Kasumi-1 (cell line): Measurements from ENCODE around the gene ZRSR2.
"Not testable (repeated sequence)": the region's sequence is repeated elsewhere in the genome, so short reads cannot be mapped to it uniquely, and the experiment has no call there.

ENCODE experiments used
- DNase-seq, 2 experiments: peaks; one replicate each; lab custom pipeline; 2025; lab: John Stamatoyannopoulos, UW

Gene ZRSR2, protein sequence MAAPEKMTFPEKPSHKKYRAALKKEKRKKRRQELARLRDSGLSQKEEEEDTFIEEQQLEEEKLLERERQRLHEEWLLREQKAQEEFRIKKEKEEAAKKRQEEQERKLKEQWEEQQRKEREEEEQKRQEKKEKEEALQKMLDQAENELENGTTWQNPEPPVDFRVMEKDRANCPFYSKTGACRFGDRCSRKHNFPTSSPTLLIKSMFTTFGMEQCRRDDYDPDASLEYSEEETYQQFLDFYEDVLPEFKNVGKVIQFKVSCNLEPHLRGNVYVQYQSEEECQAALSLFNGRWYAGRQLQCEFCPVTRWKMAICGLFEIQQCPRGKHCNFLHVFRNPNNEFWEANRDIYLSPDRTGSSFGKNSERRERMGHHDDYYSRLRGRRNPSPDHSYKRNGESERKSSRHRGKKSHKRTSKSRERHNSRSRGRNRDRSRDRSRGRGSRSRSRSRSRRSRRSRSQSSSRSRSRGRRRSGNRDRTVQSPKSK

DNA sequence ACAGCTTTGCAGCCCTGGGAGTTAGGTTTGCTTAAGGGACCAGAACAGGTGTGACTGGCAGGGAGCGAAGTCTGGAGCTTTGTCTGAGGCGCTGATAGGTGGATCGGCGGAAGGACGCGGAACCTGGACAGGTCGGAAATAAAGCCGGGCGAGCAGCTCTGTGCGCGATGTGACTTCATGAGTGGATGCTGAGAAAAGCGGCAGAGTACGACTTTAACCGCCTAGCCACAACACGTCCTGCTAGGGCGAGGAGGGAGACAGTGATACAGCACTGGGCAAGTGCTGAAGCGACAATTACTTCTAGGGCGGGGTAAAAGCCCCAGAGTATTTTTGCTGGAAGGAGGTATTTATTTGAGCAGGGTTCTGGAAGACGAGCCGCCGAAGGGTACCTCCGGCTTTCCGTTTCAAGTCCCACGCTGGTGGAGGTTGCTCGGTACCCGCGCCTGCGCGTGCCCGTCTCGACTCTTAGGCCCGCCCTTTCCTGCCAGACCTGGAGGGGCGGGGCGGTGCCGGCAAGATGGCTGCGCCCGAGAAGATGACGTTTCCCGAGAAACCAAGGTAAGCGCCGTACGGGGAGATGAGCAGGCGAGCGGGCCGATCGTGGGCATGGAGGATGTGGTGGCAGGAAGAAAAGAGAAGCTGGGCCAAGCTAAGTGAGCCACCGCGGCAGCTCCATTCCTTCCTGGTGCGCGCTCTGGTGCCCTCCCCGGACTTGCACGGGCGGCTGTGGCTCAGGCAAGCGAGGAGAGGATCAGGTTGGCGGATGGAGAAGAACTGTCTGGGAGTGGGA is at the start of gene ZRSR2:
Gene ZRSR2, plus strand, starts transcription at position 506 of the 790 bp plus-strand sequence. Its CDS starts 12 bp downstream, at position 518.
- peak; percentile 59 to 63 for DNase-seq

DNA sequence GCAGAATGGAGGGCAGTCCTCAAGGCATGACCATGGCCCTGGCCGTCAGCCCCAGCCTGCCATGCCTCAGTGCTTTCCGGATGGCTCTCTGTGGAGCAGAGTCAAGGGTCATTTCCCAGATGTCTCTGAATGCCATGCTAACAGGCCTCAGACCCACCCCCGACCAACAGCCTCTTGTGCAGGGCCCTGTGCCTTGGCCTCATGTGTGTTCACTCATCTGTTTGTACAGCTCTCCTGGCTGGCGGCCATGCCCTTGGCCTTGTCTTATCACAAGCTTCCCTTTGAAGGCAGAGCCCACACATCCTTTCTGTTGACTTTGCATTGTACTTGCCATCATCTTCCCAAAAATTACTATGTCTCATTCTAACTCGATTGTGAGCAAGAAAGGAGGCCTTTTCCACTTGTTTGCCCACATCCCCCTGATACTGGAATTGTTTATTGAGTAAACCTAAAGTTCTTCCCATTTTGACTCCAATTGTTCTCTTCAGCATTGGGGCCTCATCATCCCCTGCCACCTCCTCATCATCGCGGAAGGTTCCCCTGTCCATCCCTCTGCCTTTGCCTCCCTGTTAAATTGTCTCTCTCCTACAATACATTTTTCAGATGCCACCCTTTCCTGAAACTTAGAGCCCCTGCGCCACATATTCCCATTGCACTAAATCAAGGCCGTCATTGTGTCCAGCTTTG is 46.0 kb upstream of the ZRSR2 start:
- DNase-seq, result no peak

DNA sequence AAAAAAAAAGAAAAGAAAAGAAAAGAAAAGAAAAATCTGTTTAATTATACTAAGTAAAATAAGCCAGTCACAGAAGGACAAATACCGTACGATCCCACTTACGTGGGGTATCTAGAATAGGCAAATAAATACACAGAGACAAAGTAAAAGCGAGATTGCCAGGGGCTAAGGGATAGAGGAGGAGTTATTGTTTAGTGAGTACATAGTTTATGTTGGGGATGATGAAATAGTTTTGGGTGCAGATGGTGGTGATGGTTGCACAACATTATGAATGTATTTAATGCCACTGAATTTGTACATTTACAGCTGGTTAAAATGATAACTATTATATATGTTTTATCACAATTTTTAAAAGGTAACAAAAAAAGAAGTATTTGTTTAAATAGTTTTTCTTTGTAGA is 45.1 kb upstream of the ZRSR2 start:
- DNase-seq, result no peak

DNA sequence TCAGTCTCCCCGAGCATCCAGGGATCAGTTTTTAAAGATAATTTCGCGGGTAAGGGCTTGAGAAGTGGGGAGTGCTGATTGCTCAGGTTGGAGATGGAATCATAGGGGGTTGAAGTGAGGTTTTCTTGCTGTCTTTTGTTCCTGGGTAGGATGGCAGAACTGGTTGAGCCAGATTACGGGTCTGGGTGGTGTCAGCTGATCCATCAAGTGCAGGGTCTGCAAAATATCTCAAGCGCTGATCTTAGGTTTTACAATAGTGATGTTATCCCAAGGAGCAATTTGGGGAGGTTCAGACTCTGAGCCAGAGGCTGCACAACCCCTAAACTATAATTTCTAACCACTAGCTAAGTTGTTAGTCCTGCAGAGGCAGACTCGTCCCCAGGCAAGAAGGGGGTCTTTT is 43.6 kb upstream of the ZRSR2 start:
- DNase-seq, result not testable (repeated sequence)

DNA sequence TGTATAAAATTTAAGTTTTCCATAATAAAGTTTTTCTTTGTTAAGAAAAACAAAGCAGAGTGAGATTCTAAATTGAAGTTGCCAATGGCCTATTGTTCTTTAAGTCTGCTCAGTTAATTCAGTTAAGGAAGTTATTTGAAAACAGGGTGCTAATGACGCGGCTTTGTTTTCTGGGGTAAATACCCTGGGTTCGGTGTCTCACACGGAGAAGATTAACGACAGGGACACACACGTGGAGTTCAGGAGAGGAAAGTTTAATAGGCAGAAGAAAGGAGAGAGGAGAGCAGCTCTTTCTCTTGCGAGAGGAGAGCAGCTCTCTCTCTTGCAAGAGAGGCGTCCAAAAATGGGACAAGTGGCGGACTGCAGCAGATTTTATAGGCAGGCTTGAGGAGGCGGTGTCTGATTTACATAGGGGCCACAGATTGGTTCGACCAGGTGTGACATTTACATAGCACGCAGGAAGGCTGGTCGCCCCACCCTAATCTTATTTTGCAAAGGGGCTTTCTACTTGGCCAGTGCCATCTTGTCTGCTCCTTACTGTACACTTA is 42.6 kb upstream of the ZRSR2 start:
- no peak for DNase-seq

DNA sequence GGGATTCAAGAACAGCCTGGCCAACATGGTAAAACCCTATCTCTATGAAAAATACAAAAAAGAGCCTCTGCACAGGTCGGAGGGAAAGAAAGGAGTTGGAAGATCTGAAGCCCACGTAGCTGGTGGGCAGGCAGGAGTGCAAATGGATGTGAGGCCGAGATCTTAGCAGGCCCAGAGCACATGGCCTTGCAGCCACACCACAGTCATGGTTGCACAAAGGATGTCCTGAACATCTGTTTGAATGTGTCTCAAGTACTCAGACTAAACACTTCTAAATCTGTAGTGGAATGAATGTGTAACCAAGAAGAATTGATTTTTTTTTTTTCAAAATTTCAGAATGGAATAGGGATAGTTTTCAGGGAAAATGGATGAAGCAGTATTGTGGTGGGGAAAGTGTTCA is 41.4 kb upstream of the ZRSR2 start:
- no peak for DNase-seq

DNA sequence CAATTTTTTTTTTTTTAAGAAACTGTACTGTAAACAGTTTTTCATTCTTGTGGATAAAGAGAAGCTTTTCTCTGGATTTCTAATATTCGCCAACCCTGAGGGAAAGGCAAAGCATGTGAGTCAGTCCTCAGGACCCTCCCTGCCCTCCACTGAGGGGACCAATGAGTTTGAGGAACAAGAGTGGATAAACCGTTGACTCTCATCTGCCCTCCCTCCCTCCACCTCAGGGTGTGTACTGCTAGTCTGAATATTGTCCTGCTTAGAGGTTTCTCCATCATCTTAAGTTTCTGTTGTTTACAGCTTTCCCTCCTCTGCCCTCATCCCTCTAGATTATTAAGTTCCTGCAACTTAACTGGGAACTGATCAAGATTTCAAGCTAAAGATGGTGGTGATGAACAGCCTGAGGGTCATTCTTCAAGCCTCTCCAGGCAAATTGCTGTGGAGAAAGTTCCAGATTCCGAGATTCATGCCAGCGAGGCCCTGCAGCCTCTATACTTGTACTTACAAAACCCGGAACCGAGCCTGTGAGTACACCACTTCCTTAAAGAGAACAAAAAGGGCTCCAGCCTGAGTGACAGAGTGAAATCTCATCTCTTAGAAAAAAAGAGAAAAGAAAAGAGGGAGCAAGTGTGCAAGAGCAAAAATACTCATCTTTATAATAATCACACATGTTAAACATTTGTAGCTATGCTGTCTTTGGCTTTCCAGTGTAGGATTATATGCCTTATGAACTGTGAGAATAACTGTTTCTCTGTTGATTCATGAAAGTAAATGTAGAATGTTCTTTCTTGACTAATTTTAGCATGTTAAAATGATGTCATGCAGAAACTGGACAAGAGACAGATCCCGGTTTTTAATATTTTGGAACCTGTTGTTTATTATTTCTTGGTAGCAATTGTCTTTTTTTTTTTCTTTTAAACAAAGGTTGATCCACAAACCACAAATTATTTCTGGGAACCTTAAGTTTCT is 40.4 kb upstream of the ZRSR2 start:
- DNase-seq, result peak; percentile 31 to 32

DNA sequence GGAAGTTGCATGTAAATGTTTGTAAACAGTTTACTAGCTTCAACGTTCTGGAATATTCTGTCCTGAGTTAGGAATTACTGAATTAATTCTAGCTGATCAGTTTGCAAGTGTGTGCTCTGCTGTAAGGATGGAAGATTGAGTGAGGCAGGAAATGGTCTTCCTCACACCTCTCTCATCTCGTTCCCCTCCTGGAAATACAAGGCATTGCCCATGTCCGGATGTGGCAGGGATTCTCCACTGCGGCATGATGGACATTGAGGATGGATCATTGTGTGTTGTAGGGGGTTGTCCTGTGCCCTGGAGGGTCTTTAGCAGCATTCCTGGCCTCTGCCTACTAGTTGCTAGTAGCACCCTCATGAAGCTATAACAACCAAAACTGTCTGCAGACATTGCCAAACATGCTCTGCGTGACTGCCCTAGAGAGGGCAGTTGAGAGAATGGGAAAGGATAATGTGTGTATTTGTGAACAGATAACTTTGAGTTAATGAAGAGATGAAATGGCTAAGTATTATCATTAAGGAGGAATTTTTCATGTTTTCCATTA is 39.6 kb upstream of the ZRSR2 start:
- DNase-seq, result no peak

DNA sequence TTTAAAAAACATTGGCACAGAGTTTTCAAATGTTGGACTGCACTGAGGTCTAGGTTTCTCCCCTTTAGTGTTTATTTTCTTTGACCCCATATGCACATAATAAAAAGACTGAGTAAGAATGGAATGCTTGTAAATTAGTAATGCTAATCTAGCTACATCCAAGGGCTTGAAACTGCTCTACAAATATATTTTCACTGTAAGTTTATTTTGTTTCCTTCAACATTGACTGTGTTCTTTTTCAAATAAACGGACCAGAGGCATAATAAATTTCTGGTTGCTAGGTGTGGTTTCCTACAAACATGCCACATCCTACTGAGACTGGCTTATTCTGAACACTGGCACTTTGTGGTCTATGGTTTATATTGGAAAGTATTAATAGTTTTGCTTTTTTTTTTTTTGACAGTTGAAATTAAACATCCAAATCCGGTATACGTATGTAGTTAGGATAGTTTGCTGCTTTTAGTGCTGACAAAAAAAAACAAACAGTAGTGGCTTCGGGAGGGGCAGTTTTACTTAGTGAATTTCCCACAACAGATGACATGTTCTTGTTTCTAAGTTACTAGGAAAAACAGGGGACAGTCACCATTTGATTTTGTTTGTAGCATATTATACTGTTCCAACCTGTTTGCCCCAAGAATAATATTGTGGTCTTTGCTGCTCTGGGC is 39.0 kb upstream of the ZRSR2 start:
- DNase-seq, result peak in 1 of 2 experiments; percentile 17

DNA sequence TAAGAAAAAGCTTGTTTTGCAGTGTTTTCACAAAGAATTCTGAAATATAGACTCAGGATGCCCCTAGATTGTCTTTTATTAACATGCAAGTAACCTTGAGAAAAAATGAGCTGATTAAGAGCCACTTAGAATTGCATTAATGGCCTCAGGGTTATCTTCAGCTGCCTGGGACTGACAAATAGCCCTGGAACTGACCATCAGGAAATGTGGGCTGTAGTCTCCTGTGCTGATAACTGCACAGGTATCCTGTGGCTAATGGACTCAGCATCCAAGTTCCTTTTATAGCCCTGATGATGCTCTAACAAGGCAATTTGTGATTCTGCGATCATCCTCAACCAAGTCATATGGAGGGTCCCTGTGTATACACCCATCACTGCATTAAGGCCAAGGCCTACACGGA is 35.2 kb upstream of the ZRSR2 start:
- no peak for DNase-seq

DNA sequence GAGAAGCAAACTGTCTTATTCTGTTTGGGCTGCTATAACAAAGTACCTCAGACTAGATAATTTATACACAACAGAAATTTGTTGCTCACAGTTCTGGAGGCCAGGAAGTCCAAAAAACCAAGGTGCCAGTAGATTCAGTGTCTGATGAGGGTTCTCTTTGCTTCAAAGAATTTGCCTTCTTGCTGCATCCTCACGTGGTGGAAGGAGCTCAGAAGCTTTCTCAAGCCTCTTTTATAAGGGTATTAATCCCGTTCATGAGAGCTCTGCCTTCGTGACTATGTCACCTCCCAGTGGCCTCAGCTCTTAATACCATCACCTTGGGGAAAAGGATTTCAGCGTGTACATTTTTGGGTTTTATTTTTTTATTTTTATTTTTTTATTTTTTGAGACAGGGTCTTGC is 32.1 kb upstream of the ZRSR2 start:
- no peak for DNase-seq

DNA sequence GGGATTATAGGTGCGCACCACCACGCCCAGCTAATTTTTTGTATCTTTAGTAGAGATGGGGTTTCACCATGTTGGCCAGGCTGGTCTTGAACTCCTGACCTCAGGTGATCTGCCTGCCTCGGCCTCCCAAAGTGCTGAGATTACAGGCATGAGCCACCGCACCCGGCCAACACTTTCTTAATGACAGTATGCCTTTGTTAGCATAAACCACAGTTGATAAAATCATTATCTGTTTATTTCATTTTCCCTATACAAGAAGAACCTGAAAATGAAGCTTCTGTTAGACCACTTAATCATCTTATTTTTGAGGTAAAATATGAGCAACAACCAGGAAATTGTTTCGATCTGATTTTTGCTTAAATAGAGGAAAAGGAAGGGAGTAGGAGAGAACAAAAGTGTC is 30.4 kb upstream of the ZRSR2 start:
- DNase-seq, result not testable (repeated sequence)

DNA sequence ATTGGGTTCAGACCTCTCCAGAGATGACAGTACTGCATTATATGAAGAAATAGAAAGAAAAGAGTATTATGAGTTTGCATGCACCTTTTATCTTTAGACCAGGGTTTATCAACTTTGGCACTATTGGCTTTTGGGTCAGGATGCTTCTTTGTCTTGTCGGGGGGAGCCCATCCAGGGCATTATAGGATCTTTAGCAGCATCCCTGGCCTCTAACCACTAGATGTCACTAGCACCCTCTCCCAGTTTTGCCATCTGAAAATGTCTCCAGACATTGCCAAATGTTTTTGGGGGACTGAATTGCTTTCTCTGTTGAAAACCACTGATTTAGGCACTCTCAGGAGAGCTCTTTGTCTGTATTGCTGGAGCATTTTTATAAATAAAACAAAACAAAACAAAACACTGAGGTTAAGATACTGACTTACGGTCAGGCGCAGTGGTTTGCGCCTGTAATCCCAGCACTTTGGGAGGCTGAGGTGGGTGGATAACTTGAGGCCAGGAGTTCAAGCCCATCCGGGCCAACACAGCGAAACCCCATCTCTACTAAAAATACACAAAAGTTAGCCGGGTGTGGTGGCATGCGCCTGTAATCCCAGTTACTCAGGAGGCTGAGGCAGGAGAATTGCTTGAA is 28.6 kb upstream of the ZRSR2 start:
- peak; percentile 15 to 33 for DNase-seq

DNA sequence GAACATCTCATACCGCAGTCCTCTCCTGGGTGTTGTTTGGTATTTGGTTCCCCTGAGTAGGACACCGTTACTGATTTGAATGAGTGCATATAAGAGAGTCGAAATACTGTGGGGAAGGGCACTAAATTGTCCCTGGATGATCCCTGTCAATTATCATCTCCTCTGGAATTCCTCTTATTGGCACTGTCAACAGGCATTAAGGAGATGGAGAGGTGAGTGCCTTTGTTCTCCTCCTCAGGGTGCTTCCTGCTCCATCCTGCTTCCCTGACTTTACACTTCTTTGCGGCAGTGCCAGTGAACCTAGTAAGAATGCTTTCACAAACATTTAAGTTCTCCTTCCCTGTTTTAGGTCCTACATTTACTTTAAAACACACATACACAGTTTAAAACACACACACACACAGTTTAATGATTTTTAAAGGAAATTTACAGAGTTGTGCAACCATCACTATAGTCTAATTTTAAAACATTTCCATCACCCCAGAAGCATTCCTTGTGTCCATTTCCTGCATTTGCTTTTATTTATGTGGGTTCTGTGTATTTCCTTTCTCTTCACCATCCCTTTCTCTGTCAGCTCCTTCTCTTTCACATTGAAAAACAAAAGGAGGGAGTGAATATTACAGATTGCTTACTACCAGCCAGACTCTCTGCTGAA is 20.9 kb upstream of the ZRSR2 start:
- DNase-seq, result no peak

DNA sequence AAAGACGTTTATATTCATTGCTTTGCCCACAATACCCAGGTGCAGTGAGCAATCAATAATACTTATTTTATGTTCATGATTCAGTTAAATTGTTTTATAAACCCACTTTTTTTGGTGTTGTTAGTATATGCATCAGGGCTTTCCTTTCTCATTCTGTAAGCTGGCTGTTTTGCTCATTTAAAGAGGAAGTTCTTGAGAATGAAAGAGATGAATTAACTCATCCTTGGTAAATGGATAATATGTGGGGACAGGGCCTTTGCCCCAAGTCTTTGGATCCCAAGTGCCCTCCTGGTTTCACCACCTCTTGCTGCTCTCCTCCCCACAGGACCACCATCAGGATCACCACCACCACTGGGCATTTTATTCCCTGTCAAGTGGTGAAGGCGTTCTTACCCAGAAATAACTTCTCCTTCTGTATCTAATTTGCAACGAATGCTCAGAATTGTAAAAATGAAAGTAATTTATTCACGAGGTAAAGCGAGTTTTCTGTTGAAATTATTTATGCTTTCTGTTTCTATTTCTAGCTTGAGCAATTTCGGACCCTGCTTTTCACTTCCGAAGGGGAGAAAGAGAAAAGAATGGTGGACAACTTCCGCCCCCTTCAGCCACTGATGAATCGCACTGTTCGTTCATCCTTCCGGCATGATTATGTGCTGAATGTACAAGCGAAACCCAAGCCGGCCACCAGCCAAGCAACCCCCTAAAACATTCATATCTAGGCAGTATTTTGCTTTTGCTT is 8.2 kb upstream of the ZRSR2 start:
- no peak for DNase-seq

DNA sequence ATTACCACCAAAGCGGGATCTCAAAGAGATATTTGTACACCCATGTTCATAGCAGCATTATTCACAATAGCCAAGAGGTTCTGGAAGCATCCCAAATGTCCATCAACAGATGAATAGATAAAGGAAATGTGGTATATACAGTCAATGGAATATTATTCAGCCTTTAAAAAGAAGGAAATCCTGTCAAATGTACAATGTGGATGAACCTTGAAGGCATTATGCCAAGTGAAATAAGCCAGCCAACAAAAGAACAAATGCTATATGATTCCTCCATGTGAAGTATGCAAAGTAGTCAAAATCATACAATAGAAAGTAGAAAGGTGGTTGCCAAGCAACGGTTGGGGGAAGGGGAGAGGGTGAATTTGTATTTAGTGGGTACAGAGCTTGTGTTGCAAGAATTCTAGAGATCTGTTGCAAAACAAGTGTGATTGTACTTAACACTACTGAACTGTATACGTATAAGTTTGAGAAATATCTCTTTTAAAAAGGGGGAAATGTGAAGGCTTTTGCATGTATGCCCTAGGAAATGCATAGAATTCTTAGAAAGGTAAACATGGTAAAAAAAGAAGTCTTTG is 5.0 kb upstream of the ZRSR2 start:
- DNase-seq, result no peak

DNA sequence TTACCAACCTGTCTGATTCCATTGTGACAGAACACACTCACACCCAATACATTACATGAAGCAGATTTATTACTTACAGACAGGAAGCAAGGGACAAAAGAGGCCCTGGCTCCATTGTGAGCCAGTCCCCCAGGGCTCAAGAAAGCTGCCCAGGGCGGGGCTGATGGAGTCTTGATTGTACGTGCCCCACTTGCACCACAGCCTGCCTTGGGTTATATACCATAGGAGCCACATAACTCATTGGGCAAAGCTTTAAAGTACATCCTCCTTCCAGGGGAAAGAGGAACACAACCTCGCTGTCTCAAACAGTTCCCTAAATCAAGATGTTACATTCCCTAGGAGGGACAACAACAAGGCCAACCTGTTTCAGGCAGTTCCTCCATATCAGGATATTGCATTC is 3.4 kb upstream of the ZRSR2 start:
- DNase-seq, result no peak

DNA sequence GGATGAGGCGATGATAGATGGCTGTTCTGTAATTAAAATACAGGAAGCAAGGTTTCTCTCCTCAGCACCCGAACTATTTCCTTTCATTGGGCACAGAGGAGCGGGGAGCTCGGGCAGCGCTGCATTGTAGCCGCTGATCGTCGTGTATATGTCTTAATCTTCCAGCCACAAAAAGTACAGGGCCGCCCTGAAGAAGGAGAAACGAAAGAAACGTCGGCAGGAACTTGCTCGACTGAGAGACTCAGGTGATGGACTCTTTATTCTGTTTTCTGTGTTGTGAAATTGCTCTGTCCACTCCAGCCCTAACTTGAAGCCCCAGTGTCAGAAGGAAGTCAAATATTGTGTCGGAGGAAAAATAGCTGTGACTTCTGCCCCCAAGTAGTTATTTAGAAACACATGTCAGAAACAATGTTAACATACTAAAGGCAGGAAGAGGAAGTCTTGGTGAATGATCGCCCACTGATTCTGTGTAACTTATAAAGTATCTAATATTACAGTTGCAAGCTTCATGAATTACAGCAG is 546 bp downstream of the ZRSR2 start:
- peak in 1 of 2 experiments; percentile 25 for DNase-seq
